ENCODE results near the gene VGLL4. TPM values are rescaled to one million over a fixed set of nuclear protein-coding genes. Genes with fewer than 3 reads are reported as not detected.

VGLL4 gene
- total and polyA plus RNA-seq, 2 donors (not counting 1 experiment from before 2014, with no cell fraction given), result 25.8 to 29.0 TPM

DNA sequence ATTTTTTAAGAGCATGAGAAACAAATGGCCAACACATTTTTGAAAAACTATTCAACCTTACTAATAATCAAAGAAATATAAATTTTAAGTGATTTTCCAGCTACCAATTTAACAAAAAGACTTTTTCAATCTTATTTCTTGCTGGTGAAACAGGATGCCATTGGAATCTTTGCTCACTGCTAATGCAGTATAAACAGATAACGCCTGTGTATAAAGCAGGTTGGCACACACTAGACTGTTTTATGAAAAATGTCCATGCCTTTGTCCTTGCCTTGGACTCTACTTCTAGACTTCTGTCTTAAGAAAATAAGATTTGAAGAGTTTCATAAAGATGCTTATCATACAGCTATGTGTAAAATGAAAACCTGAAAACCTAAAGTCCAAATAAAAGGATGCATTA is 5.0 kb upstream of the VGLL4 start:
- Histone ChIP-seq H3K27ac (ENCODE audit: low read length in 2 of 2) (no peak overlapping the region), H3K9ac (ENCODE audit: low read length) (no peak overlapping the region), H3K4me1 (ENCODE audit: control insufficient read depth in 2 of 2, insufficient read depth in 2 of 2, low read length in 2 of 2) (peaks cover 0 to 3% of the 10 kb centered on the region in 2 donors), H3K79me2 (ENCODE audit: control insufficient read depth, insufficient read depth, low read length) (no peaks in the 10 kb centered on the region), H3K4me3 (ENCODE audit: control extremely low read depth in 1 of 5, extremely low read depth in 1 of 5, insufficient read depth in 1 of 5, low read depth in 2 of 5, low read length in 4 of 5) (no peak overlapping the region), H3K4me2 (replicated peaks; ENCODE audit: low read depth, low read length, poor library complexity, severe bottlenecking) (no peak overlapping the region), H2AFZ (ENCODE audit: insufficient read depth, low read depth, low read length, poor library complexity, severe bottlenecking) (no peak overlapping the region), H3K9me3 (ENCODE audit: control extremely low read depth in 1 of 3, control insufficient read depth in 2 of 3, insufficient read depth in 1 of 3, low read length in 2 of 3) (no peaks in the 10 kb centered on the region), H4K20me1 (ENCODE audit: control insufficient read depth, insufficient read depth, low read length, poor library complexity, severe bottlenecking) (no peaks in the 10 kb centered on the region), H3K27me3 (replicated peaks in 1 of 4; ENCODE audit: control extremely low read depth in 1 of 4, control insufficient read depth in 3 of 4, insufficient read depth in 4 of 4, low read length in 3 of 4) (no peaks in the 10 kb centered on the region), H3K36me3 (replicated peaks in 1 of 2; ENCODE audit: control extremely low read depth in 1 of 2, control insufficient read depth in 1 of 2, extremely low read depth in 1 of 2, insufficient read depth in 2 of 2, low read length in 1 of 2) (no peaks in the 10 kb centered on the region)
- 80% methylated on average over 1 of the region's 1 CpG for WGBS (ENCODE audit: insufficient coverage)
- intact Hi-C loops (cut with micrococcal nuclease), result no loop called here
- ATAC-seq (ENCODE audit: low read depth), result no peak
- ChIA-PET POLR2A (no interaction called here), CTCF (interaction anchor here (0.5 to 5.6 kb wide), 4 partner anchors 9 to 269 kb away, joined by 3 to 85 read pairs (median 3); no protein-coding TSS in a partner anchor)
- H3K27me3 Mint-ChIP-seq, result no peaks in the 10 kb centered on the region
- H3K9me3 Mint-ChIP-seq (ENCODE audit: insufficient read depth), result no peaks in the 10 kb centered on the region
- H3K27ac Mint-ChIP-seq, result no peak overlapping the region
- peaks cover 4% of the 10 kb centered on the region for H3K4me1 Mint-ChIP-seq
- no peak for DNase-seq
- no peak overlapping the region for H3K4me3 Mint-ChIP-seq
- TF ChIP-seq, protein P1, sequence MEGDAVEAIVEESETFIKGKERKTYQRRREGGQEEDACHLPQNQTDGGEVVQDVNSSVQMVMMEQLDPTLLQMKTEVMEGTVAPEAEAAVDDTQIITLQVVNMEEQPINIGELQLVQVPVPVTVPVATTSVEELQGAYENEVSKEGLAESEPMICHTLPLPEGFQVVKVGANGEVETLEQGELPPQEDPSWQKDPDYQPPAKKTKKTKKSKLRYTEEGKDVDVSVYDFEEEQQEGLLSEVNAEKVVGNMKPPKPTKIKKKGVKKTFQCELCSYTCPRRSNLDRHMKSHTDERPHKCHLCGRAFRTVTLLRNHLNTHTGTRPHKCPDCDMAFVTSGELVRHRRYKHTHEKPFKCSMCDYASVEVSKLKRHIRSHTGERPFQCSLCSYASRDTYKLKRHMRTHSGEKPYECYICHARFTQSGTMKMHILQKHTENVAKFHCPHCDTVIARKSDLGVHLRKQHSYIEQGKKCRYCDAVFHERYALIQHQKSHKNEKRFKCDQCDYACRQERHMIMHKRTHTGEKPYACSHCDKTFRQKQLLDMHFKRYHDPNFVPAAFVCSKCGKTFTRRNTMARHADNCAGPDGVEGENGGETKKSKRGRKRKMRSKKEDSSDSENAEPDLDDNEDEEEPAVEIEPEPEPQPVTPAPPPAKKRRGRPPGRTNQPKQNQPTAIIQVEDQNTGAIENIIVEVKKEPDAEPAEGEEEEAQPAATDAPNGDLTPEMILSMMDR (IDR thresholded peaks at IDR 0.05), result no peak
- TF ChIP-seq EZH2 (IDR thresholded peaks at IDR 0.05; ENCODE audit: borderline replicate concordance, insufficient read depth, low read depth, low read length, poor library complexity, severe bottlenecking), result no peak

DNA sequence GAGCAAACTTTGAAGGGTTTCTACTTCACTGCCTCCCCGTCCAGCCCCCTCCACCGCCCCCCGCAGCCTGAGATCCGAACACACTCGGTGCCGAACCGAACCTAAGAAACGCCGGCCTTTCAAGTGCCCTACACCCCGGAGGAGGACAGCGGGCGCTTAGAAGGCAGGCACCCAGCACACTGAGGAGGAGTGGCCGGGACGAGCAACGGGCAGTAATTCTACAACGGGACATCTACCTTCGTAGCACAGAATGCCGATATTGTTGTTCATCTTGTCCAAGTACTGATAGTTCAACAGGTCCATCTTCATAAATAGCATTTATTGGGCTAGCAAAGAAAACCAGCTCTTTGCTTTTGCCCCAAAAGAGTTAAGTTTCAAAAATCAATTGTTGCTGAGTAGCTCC is 513 bp downstream of the VGLL4 start:
- H2AFZ ChIP-seq (ENCODE audit: insufficient read depth, low read depth, low read length, poor library complexity, severe bottlenecking), result peak overlapping the region; percentile 84
- CTCF ChIA-PET, result interaction anchor here (1.1 to 2.2 kb wide), 4 partner anchors 9 to 836 kb away, joined by 3 to 8 read pairs (median 4); no protein-coding TSS in a partner anchor

More for the DNA sequence above, 513 bp downstream of the VGLL4 start:
- Mint-ChIP-seq H3K4me1 (peaks cover 36% of the 10 kb centered on the region), H3K27ac (peak overlapping the region; percentile 91), H3K9me3 (ENCODE audit: insufficient read depth) (no peaks in the 10 kb centered on the region), H3K4me3 (peak overlapping the region; percentile 91), H3K27me3 (no peaks in the 10 kb centered on the region)
- Histone ChIP-seq H3K27me3 (replicated peaks in 1 of 4; ENCODE audit: control extremely low read depth in 1 of 4, control insufficient read depth in 3 of 4, insufficient read depth in 4 of 4, low read length in 3 of 4) (no peaks in the 10 kb centered on the region), H4K20me1 (ENCODE audit: control insufficient read depth, insufficient read depth, low read length, poor library complexity, severe bottlenecking) (peaks cover 17% of the 10 kb centered on the region), H3K4me2 (replicated peaks; ENCODE audit: low read depth, low read length, poor library complexity, severe bottlenecking) (peak overlapping the region; percentile 77), H3K79me2 (ENCODE audit: control insufficient read depth, insufficient read depth, low read length) (peaks cover 55% of the 10 kb centered on the region), H3K4me3 (ENCODE audit: control extremely low read depth in 1 of 5, extremely low read depth in 1 of 5, insufficient read depth in 1 of 5, low read depth in 2 of 5, low read length in 4 of 5) (peak overlapping the region; percentile 75 to 98 (median 83)), H3K9me3 (ENCODE audit: control extremely low read depth in 1 of 3, control insufficient read depth in 2 of 3, insufficient read depth in 1 of 3, low read length in 2 of 3) (no peaks in the 10 kb centered on the region), H3K4me1 (ENCODE audit: control insufficient read depth in 2 of 2, insufficient read depth in 2 of 2, low read length in 2 of 2) (peaks cover 7 to 18% of the 10 kb centered on the region in 2 donors), H3K36me3 (replicated peaks in 1 of 2; ENCODE audit: control extremely low read depth in 1 of 2, control insufficient read depth in 1 of 2, extremely low read depth in 1 of 2, insufficient read depth in 2 of 2, low read length in 1 of 2) (no peaks in the 10 kb centered on the region), H3K9ac (ENCODE audit: low read length) (peak overlapping the region; percentile 86), H3K27ac (ENCODE audit: low read length in 2 of 2) (peak overlapping the region; percentile 80 to 91)
- 0% methylated on average over 18 of the region's 18 CpGs for WGBS (ENCODE audit: insufficient coverage)
- intact Hi-C loops (cut with micrococcal nuclease), result loop anchor here (1.0 to 5.0 kb wide), 3 partner anchors 40 to 371 kb away; partner anchors contain the start of gene ATG7
- peak; percentile 50 for DNase-seq
- ATAC-seq (ENCODE audit: low read depth), result peak; percentile 34
- TF ChIP-seq EZH2 (IDR thresholded peaks at IDR 0.05; ENCODE audit: borderline replicate concordance, insufficient read depth, low read depth, low read length, poor library complexity, severe bottlenecking), result no peak
- TF ChIP-seq, protein P1 (IDR thresholded peaks at IDR 0.05), result no peak
- POLR2A ChIA-PET, result interaction anchor here (0.5 to 1.0 kb wide), 4 partner anchors 11 to 288 kb away, joined by 3 to 9 read pairs (median 6); no protein-coding TSS in a partner anchor

All from B cell (primary cell).